Right lobe of liver (tissue), 6 donors: ENCODE data around the gene ITGB3. TPM values are rescaled to one million over a fixed set of nuclear protein-coding genes. Genes with fewer than 3 reads are reported as not detected.

Experiments
- ATAC-seq, 4 donors: fragments of 200-7000 bp; cut with Tn5 transposase; one replicate each; pipeline ENCODE4 v1.9.1; 2020; ENCODE audit warnings: mild to moderate bottlenecking in 4 of 4, moderate library complexity in 4 of 4
- DNase-seq, 3 donors: peaks; one replicate each; pipeline ENCODE4 v3.0.0-alpha.2; 2020
- H3K27ac ChIP-seq, 3 donors: fragments of 200-600 bp; one replicate each; pipeline ENCODE4 v1.8.0; 2022
- H3K27me3 ChIP-seq, 2 donors: fragments of 200-600 bp; one replicate each; pipeline ENCODE4 v1.8.0; 2022
- H3K36me3 ChIP-seq, 4 donors: fragments of 200-600 bp; sonication (generic) in 1 of 4; one replicate each; pipeline versions ENCODE4 v1.5.1 to v1.8.0; 2017 to 2022; ENCODE audit warnings: control low read depth in 1 of 4
- H3K4me1 ChIP-seq, 4 donors: fragments of 200-600 bp; sonication (generic) in 1 of 4; one replicate each; pipeline versions ENCODE4 v1.5.1 to v1.8.0; 2017 to 2022; ENCODE audit warnings: control low read depth in 1 of 4
- H3K4me3 ChIP-seq, 3 donors: fragments of 200-600 bp; one replicate each; pipeline ENCODE4 v1.8.0; 2022
- H3K9me3 ChIP-seq, 4 donors: fragments of 200-600 bp; sonication (generic) in 1 of 4; one replicate each; pipeline versions ENCODE4 v1.5.1 to v1.8.0; 2017 to 2022; ENCODE audit warnings: control low read depth in 1 of 4
- CTCF ChIP-seq, 4 donors: fragments of 200-600 bp in 3 of 4; fragments of 450-650 bp in 1 of 4; IDR thresholded peaks; one replicate each; pipeline versions ENCODE4 v1.5.1 to v1.8.0; 2016 to 2022; ENCODE audit warnings: antibody characterized with exemption in 4 of 4, mild to moderate bottlenecking in 2 of 4
- POLR2A ChIP-seq: fragments of 450-650 bp; IDR thresholded peaks from one replicate; pipeline ENCODE4 v1.6.1; 2017; ENCODE audit warnings: antibody characterized with exemption, mild to moderate bottlenecking
- WGBS: methylation state at CpG from one replicate; pipeline ENCODE4 v1.1.6; 2018; ENCODE audit warnings: low coverage, low lambda C conversion rate; ENCODE audit not compliant: insufficient coverage; ENCODE audit errors: missing lambda C conversion rate; 5-methylcytosine and 5-hydroxymethylcytosine counted together
- intact Hi-C, 2 donors: fragments of 100-400 bp; cut with DNase I; formaldehyde crosslinking; loops; one replicate each; pipeline versions ENCODE4 v1.11.2 to v1.14.1; 2022
- total RNA-seq, 6 experiments: library from RNA; depleted of rRNA in 2 of 6; stranded (reverse); fragments of >200 nt in 2 of 6; fragmentation: NEBNext Ultra II Directional in 3 of 6; extraction: Animal tissue kit (Norgen Biotek cat#: 25700) in 3 of 6; gene quantifications; one replicate each; pipeline versions ENCODE4 v1.1.0 to v1.2.4, GENCODE V29; 2016 to 2023
- donor health status: DM: no; HTN: yes; CAD: no.
- donor health status: DM: no; HTN: no; CAD: no.
- donor health status: DM: no; HTN: no; CAD: no.
- donor health status: DM: no; HTN: yes; CAD: no.
- donor health status: DM: no; HTN: yes; CAD: no.

Gene ITGB3
- total RNA-seq, 6 experiments from 2014 or later, result 2.2 to 8.0 (median 4.8) TPM

GRCh38 chr17:47235506-47235905 is 18.1 kb upstream of the ITGB3 start:
- intact Hi-C loops, result loop anchor here in 1 of 2 donors (10.0 kb wide), 1 partner anchor 79 kb away; no protein-coding TSS in a partner anchor
- TF ChIP-seq CTCF (IDR thresholded peaks at IDR 0.05) (no peak), POLR2A (no peak)
- 83% methylated on average over 3 of the region's 3 CpGs for WGBS
- H3K4me1 ChIP-seq, result peaks cover 0 to 18% (median 0%) of the 10 kb centered on the region in 4 donors
- H3K27ac ChIP-seq, result no peak overlapping the region
- H3K36me3 ChIP-seq, result no peaks in the 10 kb centered on the region
- H3K4me3 ChIP-seq, result no peak overlapping the region
- DNase-seq (no peak), ATAC-seq (no peak)
- H3K27me3 ChIP-seq, result no peaks in the 10 kb centered on the region
- H3K9me3 ChIP-seq, result no peaks in the 10 kb centered on the region

- WGBS, result 95% methylated on average over 2 of the region's 2 CpGs
- H3K9me3 ChIP-seq, result no peaks in the 10 kb centered on the region
- no peak for DNase-seq
- H3K4me1 ChIP-seq, result peaks cover 0 to 18% (median 0%) of the 10 kb centered on the region in 4 donors
- no peaks in the 10 kb centered on the region for H3K27me3 ChIP-seq
- no peak for ATAC-seq
- H3K27ac ChIP-seq, result no peak overlapping the region
- no peaks in the 10 kb centered on the region for H3K36me3 ChIP-seq
- intact Hi-C loops, result loop anchor here in 1 of 2 donors (10.0 kb wide), 1 partner anchor 79 kb away; no protein-coding TSS in a partner anchor
- TF ChIP-seq CTCF (IDR thresholded peaks at IDR 0.05) (no peak), POLR2A (no peak)
- H3K4me3 ChIP-seq, result no peak overlapping the region
These were observed 17.7 kb upstream of the ITGB3 start for GRCh38 chr17:47235923-47236322.

GRCh38 chr17:47237841-47238240 is 15.8 kb upstream of the ITGB3 start:
- DNase-seq, result no peak
- Histone ChIP-seq H3K27ac (no peak overlapping the region), H3K4me1 (peaks cover 0 to under 1% (median 0%) of the 10 kb centered on the region in 4 donors), H3K9me3 (no peaks in the 10 kb centered on the region), H3K4me3 (no peak overlapping the region), H3K27me3 (no peaks in the 10 kb centered on the region), H3K36me3 (no peaks in the 10 kb centered on the region)
- intact Hi-C loops, result loop anchor here in 1 of 2 donors (10.0 kb wide), 1 partner anchor 77 kb away; no protein-coding TSS in a partner anchor
- ATAC-seq, result no peak
- TF ChIP-seq CTCF (IDR thresholded peaks at IDR 0.05) (no peak), POLR2A (no peak)
- WGBS, result no CpG with 5 or more reads among the region's 7 CpGs

GRCh38 chr17:47238321-47239010 is 15.2 kb upstream of the ITGB3 start:
- ATAC-seq, result no peak
- DNase-seq, result no peak
- TF ChIP-seq CTCF (IDR thresholded peaks at IDR 0.05) (no peak), POLR2A (no peak)
- 85% methylated on average over 2 of the region's 29 CpGs for WGBS
- Histone ChIP-seq H3K36me3 (no peaks in the 10 kb centered on the region), H3K27me3 (no peaks in the 10 kb centered on the region), H3K27ac (no peak overlapping the region), H3K9me3 (no peaks in the 10 kb centered on the region), H3K4me1 (no peaks in the 10 kb centered on the region), H3K4me3 (no peak overlapping the region)
- intact Hi-C loops, result loop anchor here in 1 of 2 donors (10.0 kb wide), 1 partner anchor 76 kb away; no protein-coding TSS in a partner anchor
